Measurements from ENCODE around the gene MEI4. TPM values are rescaled to one million over a fixed set of nuclear protein-coding genes. Genes with fewer than 3 reads are reported as not detected.

The MEI4 gene
- 0.13 TPM for polyA plus RNA-seq

DNA sequence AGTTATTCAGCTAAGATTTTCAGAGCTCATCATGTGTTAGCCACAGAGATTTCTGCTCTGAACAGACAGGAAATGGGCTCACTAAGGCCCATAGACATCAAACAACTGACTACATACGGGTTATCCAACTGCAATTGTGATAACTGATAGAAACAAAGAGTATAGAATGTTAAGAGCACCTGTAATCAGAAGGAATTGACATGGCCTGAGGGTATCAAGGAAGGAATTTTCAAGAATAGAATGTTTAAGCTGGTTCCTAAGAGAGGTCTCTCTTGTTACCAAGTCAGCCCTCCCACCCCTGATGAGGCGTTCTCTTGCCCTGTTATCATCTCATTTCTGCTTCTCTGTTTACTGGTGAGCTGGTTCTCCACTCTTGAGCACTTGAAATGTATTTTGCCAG lies at the start of gene MEI4:
Gene MEI4 (plus strand): TSS at position 301 of the 400 bp plus-strand sequence. CDS start 37,633 bp downstream, outside the sequence.
- Mint-ChIP-seq H3K4me3 (no peak within 1 kb of the TSS), H3K27ac (no peak within 1 kb of the TSS), H3K4me1 (peaks cover 0 to 4% (median 0%) of the 10 kb centered on the region in 3 donors), H3K36me3 (peaks cover 2% of the 10 kb centered on the region), H3K27me3 (peaks cover 5% of the 10 kb centered on the region), H3K9me3 (peaks cover 0 to 8% (median 5%) of the 10 kb centered on the region in 3 donors)

GRCh38 chr6:77604476-77604875 lies 48.4 kb upstream of the MEI4 start:
- peaks cover 3 to 17% (median 6%) of the 10 kb centered on the region in 3 donors for H3K9me3 Mint-ChIP-seq
- no peak overlapping the region for H3K27ac Mint-ChIP-seq

GRCh38 chr6:77607004-77607403 lies 45.8 kb upstream of the MEI4 start:
- H3K4me1 Mint-ChIP-seq = no peaks in the 10 kb centered on the region
- H3K27me3 Mint-ChIP-seq = no peaks in the 10 kb centered on the region
- no peak overlapping the region for H3K4me3 Mint-ChIP-seq
- H3K27ac Mint-ChIP-seq = no peak overlapping the region
- H3K9me3 Mint-ChIP-seq = peaks cover 3 to 16% (median 6%) of the 10 kb centered on the region in 3 donors
- H3K36me3 Mint-ChIP-seq = no peaks in the 10 kb centered on the region

More at GRCh38 chr6:77604476-77604875, 48.4 kb upstream of the MEI4 start:
- H3K36me3 Mint-ChIP-seq = no peaks in the 10 kb centered on the region
- no peaks in the 10 kb centered on the region for H3K4me1 Mint-ChIP-seq
- H3K27me3 Mint-ChIP-seq = no peaks in the 10 kb centered on the region
- H3K4me3 Mint-ChIP-seq = no peak overlapping the region

DNA sequence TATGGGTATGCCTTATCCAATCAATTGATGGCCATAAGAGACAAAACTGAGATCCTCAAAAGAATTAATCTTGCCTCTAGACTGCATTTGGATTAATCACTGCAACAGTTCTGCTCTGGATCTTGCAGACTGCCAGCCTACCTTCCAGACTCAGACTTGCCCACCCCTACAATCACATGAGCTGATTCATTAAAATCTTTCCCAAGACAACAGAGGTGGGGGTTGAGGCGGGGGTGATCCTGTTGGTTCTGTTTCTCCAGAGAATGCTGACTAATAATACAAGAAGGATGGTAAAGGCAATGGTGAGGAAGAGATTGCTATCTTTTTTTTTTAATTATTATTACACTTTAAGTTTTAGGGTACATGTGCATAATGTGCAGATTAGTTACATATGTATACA lies 43.7 kb upstream of the MEI4 start:
- Mint-ChIP-seq H3K27me3 (no peaks in the 10 kb centered on the region), H3K9me3 (peaks cover 4 to 16% (median 6%) of the 10 kb centered on the region in 3 donors), H3K27ac (no peak overlapping the region), H3K4me1 (no peaks in the 10 kb centered on the region), H3K36me3 (no peaks in the 10 kb centered on the region), H3K4me3 (no peak overlapping the region)

GRCh38 chr6:77619114-77619513 lies 33.7 kb upstream of the MEI4 start:
- H3K36me3 Mint-ChIP-seq = no peaks in the 10 kb centered on the region
- no peak overlapping the region for H3K27ac Mint-ChIP-seq
- H3K4me3 Mint-ChIP-seq = no peak overlapping the region
- H3K9me3 Mint-ChIP-seq = peaks cover 2 to 3% (median 2%) of the 10 kb centered on the region in 3 donors
- H3K4me1 Mint-ChIP-seq = no peaks in the 10 kb centered on the region
- no peaks in the 10 kb centered on the region for H3K27me3 Mint-ChIP-seq

DNA sequence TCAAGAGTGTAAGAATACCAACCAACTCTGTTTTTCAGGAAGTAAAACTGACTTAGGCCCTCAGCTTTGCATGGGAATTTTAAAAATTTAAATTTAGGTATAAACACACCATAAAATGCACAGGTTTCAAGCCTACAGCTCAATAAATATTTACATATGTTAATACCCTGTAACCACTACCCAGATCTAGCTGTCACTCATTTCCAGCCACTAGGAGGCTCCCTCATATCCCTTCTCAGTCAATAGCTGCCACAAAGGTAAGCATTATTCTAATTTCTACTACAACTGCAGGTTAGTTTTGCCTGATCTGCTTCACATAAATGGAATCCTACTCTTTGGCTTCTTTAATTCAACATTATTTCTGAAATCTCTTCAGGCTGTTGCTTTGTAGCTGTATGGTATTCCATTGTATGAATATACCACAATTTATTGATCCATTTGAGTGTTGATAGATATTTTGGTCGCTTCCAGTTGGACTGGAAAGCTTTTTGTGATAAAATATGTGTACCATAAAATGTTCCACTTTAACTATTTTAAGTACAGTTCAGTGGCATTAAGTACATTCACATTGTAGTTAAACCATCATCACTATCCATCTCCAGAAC lies 32.5 kb upstream of the MEI4 start:
- Mint-ChIP-seq H3K27me3 (no peaks in the 10 kb centered on the region), H3K36me3 (no peaks in the 10 kb centered on the region), H3K9me3 (peaks cover 0 to 3% (median 2%) of the 10 kb centered on the region in 3 donors), H3K27ac (no peak overlapping the region), H3K4me1 (no peaks in the 10 kb centered on the region), H3K4me3 (no peak overlapping the region)

- H3K36me3 Mint-ChIP-seq = no peaks in the 10 kb centered on the region
- H3K27me3 Mint-ChIP-seq = no peaks in the 10 kb centered on the region
- H3K4me1 Mint-ChIP-seq = no peaks in the 10 kb centered on the region
- H3K9me3 Mint-ChIP-seq = peaks cover 0 to 13% (median 5%) of the 10 kb centered on the region in 3 donors
- H3K27ac Mint-ChIP-seq = no peak overlapping the region
- H3K4me3 Mint-ChIP-seq = no peak overlapping the region
Measured at GRCh38 chr6:77624515-77624914, 28.3 kb upstream of the MEI4 start.

DNA sequence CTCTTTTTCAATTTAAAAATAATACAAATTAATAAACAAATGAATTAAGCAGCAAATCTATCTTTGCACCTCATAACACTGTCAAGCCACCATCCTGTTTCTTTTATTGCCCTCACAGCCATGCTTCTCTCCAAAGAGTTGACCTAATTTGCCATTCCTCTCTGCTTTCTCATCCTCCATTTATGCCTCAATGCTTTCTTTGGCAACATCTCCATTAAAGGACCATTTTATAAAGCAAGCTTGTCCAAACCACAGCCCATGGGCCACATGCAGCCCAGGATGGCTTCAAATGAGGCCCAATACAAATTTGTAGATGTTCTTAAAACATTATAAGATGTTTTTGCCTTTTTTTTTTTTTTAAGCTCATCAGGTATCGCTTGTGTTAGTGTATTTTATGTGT lies 26.4 kb upstream of the MEI4 start:
- H3K9me3 Mint-ChIP-seq = peaks cover 0 to 13% (median 5%) of the 10 kb centered on the region in 3 donors
- H3K27me3 Mint-ChIP-seq = no peaks in the 10 kb centered on the region
- no peaks in the 10 kb centered on the region for H3K36me3 Mint-ChIP-seq
- H3K4me1 Mint-ChIP-seq = no peaks in the 10 kb centered on the region
- H3K27ac Mint-ChIP-seq = no peak overlapping the region
- no peak overlapping the region for H3K4me3 Mint-ChIP-seq

DNA sequence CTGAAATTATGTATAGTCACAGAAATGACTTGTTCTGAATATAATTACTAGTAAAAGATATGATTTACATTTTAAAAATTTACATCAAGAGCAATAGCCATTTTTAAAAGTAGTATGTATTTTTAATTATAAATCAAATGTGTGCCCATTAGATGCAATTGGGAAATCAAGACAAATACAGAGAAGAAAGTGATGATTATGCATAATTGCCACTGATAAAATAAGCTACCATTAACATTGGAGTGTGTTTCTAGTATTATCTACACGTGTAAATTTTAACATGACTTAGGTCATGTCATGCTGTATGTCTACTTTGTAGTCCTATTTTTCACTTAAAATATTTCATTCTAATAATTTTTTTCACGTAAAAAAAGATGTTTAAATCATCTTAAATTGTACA lies 22.8 kb upstream of the MEI4 start:
- H3K36me3 Mint-ChIP-seq = no peaks in the 10 kb centered on the region
- no peaks in the 10 kb centered on the region for H3K27me3 Mint-ChIP-seq
- H3K4me1 Mint-ChIP-seq = no peaks in the 10 kb centered on the region
- H3K9me3 Mint-ChIP-seq = peaks cover 0 to 13% (median 7%) of the 10 kb centered on the region in 3 donors
- no peak overlapping the region for H3K27ac Mint-ChIP-seq
- no peak overlapping the region for H3K4me3 Mint-ChIP-seq

DNA sequence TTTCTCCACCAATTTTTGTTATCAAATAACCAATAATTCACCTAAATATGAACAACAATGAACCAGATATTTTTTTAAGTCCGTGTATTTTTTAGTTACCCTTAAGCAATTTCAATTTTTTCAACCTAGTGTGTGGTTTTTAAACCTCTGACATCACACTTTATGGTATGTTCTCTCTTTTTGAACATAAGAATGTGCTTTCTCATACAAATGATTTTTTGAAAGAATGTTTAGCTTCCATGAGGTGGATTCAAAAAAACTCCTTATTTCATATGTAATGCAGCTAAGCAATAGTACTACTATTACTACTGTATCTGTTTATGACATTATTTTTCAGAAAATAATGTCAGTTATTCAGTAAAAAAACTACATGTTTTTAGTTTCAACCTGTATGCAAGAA lies 19.4 kb upstream of the MEI4 start:
- Mint-ChIP-seq H3K4me1 (no peaks in the 10 kb centered on the region), H3K36me3 (no peaks in the 10 kb centered on the region), H3K4me3 (no peak overlapping the region)

GRCh38 chr6:77633993-77634715 lies 18.7 kb upstream of the MEI4 start:
- H3K27ac Mint-ChIP-seq = no peak overlapping the region
- H3K27me3 Mint-ChIP-seq = no peaks in the 10 kb centered on the region
- no peaks in the 10 kb centered on the region for H3K4me1 Mint-ChIP-seq
- H3K9me3 Mint-ChIP-seq = peaks cover 0 to 2% (median 0%) of the 10 kb centered on the region in 3 donors
- no peak overlapping the region for H3K4me3 Mint-ChIP-seq
- no peaks in the 10 kb centered on the region for H3K36me3 Mint-ChIP-seq

More for the DNA sequence above, 19.4 kb upstream of the MEI4 start:
- Mint-ChIP-seq H3K9me3 (peaks cover 0 to 2% (median 0%) of the 10 kb centered on the region in 3 donors), H3K27me3 (no peaks in the 10 kb centered on the region), H3K27ac (no peak overlapping the region)

GRCh38 chr6:77638129-77638830 lies 14.6 kb upstream of the MEI4 start:
- Mint-ChIP-seq H3K27ac (no peak overlapping the region), H3K9me3 (peaks cover 0 to 3% (median 2%) of the 10 kb centered on the region in 3 donors), H3K4me1 (no peaks in the 10 kb centered on the region), H3K36me3 (no peaks in the 10 kb centered on the region), H3K27me3 (no peaks in the 10 kb centered on the region), H3K4me3 (no peak overlapping the region)

DNA sequence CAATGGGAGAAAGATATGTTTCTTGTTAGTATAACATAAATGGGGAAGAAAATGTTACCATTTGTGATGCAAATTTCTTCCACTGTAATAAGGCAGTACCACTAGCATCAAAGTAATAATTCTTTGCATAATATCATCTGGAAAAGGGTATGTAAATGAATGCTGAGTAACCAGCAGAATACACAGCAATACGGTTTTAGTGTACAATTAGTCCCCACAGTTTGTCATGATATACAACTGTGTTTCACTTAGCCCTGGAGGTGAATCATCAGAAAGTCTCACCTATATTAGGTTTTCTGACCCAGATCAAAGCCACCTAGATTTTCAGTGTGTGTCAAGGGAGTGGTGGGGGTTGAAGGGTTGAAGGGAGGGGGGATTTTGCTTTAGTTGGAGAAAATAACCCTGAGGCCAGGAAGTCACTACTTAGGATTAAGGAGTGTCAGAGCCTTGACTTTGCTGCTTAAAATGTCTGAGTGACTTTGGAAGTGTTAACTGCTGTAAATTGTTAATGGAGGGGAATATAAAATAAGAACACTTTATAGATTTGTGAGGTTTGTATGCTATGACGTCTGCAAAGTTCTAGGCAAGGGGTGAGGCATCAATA lies 8.6 kb upstream of the MEI4 start:
- Mint-ChIP-seq H3K4me1 (peaks cover 0 to 3% (median 2%) of the 10 kb centered on the region in 3 donors), H3K27me3 (no peaks in the 10 kb centered on the region), H3K4me3 (no peak overlapping the region), H3K27ac (no peak overlapping the region), H3K9me3 (peaks cover 0 to 3% (median 0%) of the 10 kb centered on the region in 3 donors), H3K36me3 (no peaks in the 10 kb centered on the region)

- Mint-ChIP-seq H3K4me1 (peaks cover 0 to 4% (median 2%) of the 10 kb centered on the region in 3 donors), H3K27ac (no peak overlapping the region), H3K4me3 (peak overlapping the region in 1 of 4 donors; percentile 53), H3K27me3 (peaks cover 5% of the 10 kb centered on the region), H3K36me3 (peaks cover 2% of the 10 kb centered on the region), H3K9me3 (peaks cover 0 to 8% (median 5%) of the 10 kb centered on the region in 3 donors)
Measured at GRCh38 chr6:77650098-77650663, 2.7 kb upstream of the MEI4 start.

Data from IgD-negative memory B cell (primary cell).